ENCODE results near the gene LRRC27.

- no peak for TF ChIP-seq POLR2A (IDR thresholded peaks at IDR 0.05; ENCODE audit: low read length)
- TF ChIP-seq GATA1 (IDR thresholded peaks at IDR 0.05; ENCODE audit: low read depth, low read length): no peak
These were observed 33.1 kb downstream of the LRRC27 start for GRCh38 chr10:132365102-132365501.

All from erythroblast (primary cell).